H9 (cell line): ENCODE data around the gene ANXA1. TPM values are rescaled to one million over a fixed set of nuclear protein-coding genes. Genes with fewer than 3 reads are reported as not detected.

Experiments used
- DNase-seq: peaks from one replicate; pipeline ENCODE4 v3.0.0-alpha.2; 2017
- H2AFZ ChIP-seq: one replicate; pipeline ENCODE4 v1.6.1; 2013; ENCODE audit warnings: mild to moderate bottlenecking, low read length, control low read depth, moderate library complexity
- H2AK5ac ChIP-seq: 2 replicates; pipeline ENCODE4 v1.6.1; 2013; ENCODE audit warnings: low read length, control low read depth, mixed read lengths; ENCODE audit not compliant: insufficient read length
- H2BK120ac ChIP-seq: one replicate; pipeline ENCODE4 v1.6.1; 2013; ENCODE audit warnings: low read depth, mild to moderate bottlenecking, low read length, control low read depth, inconsistent platforms; ENCODE audit not compliant: poor library complexity, severe bottlenecking
- H2BK12ac ChIP-seq: 2 replicates; pipeline ENCODE4 v1.6.1; 2013; ENCODE audit warnings: low read length, control low read depth, mixed read lengths, low read depth; ENCODE audit not compliant: insufficient read length
- H2BK15ac ChIP-seq: 2 replicates; pipeline ENCODE4 v1.6.1; 2013; ENCODE audit warnings: low read depth, low read length, control low read depth
- H2BK20ac ChIP-seq: one replicate; pipeline ENCODE4 v1.6.1; 2013; ENCODE audit warnings: low read depth, mild to moderate bottlenecking, low read length, control low read depth, inconsistent platforms; ENCODE audit not compliant: poor library complexity, severe bottlenecking
- H2BK5ac ChIP-seq: 2 replicates; pipeline ENCODE4 v1.6.1; 2013; ENCODE audit warnings: low read length, control low read depth, mixed read lengths; ENCODE audit not compliant: insufficient read length
- H3K14ac ChIP-seq: 2 replicates; pipeline ENCODE4 v1.6.1; 2013; ENCODE audit warnings: low read length, control low read depth; ENCODE audit not compliant: insufficient read depth
- H3K18ac ChIP-seq: 2 replicates; pipeline ENCODE4 v1.6.1; 2013; ENCODE audit warnings: low read depth, mild to moderate bottlenecking, mixed read lengths, low read length, control low read depth; ENCODE audit not compliant: insufficient read length
- H3K23ac ChIP-seq: 2 replicates; pipeline ENCODE4 v1.6.1; 2013; ENCODE audit warnings: low read length, control low read depth, mixed read lengths, low read depth; ENCODE audit not compliant: insufficient read length
- H3K23me2 ChIP-seq: 2 replicates; pipeline ENCODE4 v1.6.1; 2013; ENCODE audit warnings: low read depth, mild to moderate bottlenecking, mixed read lengths, low read length, control low read depth; ENCODE audit not compliant: insufficient read length, poor library complexity, severe bottlenecking
- H3K27ac ChIP-seq: 2 replicates; pipeline ENCODE4 v1.5.1; 2013; ENCODE audit warnings: low read length, control low read depth, mixed read lengths, low read depth; ENCODE audit not compliant: insufficient read length
- H3K27me3 ChIP-seq: 2 replicates; pipeline ENCODE4 v1.6.1; 2013; ENCODE audit warnings: low read length, control low read depth, inconsistent platforms; ENCODE audit not compliant: insufficient read depth
- H3K4ac ChIP-seq: 2 replicates; pipeline ENCODE4 v1.6.1; 2013; ENCODE audit warnings: low read depth, mild to moderate bottlenecking, control low read depth, inconsistent platforms, low read length, moderate library complexity
- H3K4me1 ChIP-seq: 2 replicates; pipeline ENCODE4 v1.6.1; 2013; ENCODE audit warnings: low read length, control low read depth, inconsistent platforms; ENCODE audit not compliant: insufficient read depth
- H3K4me2 ChIP-seq: 2 replicates; pipeline ENCODE4 v1.6.1; 2013; ENCODE audit warnings: low read length, control low read depth, mixed read lengths; ENCODE audit not compliant: insufficient read length, insufficient read depth
- H3K56ac ChIP-seq: 2 replicates; pipeline ENCODE4 v1.6.1; 2013; ENCODE audit warnings: low read depth, mild to moderate bottlenecking, mixed read lengths, low read length, control low read depth; ENCODE audit not compliant: insufficient read length
- H3K79me1 ChIP-seq: 2 replicates; pipeline ENCODE4 v1.6.1; 2013; ENCODE audit warnings: low read depth, mild to moderate bottlenecking, moderate library complexity, low read length, control low read depth, inconsistent platforms; ENCODE audit not compliant: insufficient read depth, poor library complexity, severe bottlenecking
- H3K79me2 ChIP-seq: 2 replicates; pipeline ENCODE4 v1.6.1; 2013; ENCODE audit warnings: low read length, control low read depth, inconsistent platforms; ENCODE audit not compliant: insufficient read depth
- H3K9ac ChIP-seq: 2 replicates; pipeline ENCODE4 v1.6.1; 2013; ENCODE audit warnings: low read length, control low read depth, mixed read lengths; ENCODE audit not compliant: insufficient read length; ENCODE audit errors: extremely low read depth
- H3K9me3 ChIP-seq: one replicate; pipeline ENCODE4 v1.6.1; 2013; ENCODE audit warnings: low read depth, low read length, inconsistent platforms; ENCODE audit not compliant: control insufficient read depth
- H3T11ph ChIP-seq: one replicate; pipeline ENCODE4 v1.6.1; 2013; ENCODE audit warnings: mild to moderate bottlenecking, low read length, control low read depth, inconsistent platforms
- H4K20me1 ChIP-seq: one replicate; pipeline ENCODE4 v1.6.1; 2013; ENCODE audit not compliant: control insufficient read depth, insufficient read length, insufficient read depth
- H4K5ac ChIP-seq: 2 replicates; pipeline ENCODE4 v1.6.1; 2013; ENCODE audit warnings: low read depth, mild to moderate bottlenecking, mixed read lengths, low read length, control low read depth; ENCODE audit not compliant: insufficient read length
- H4K8ac ChIP-seq: replicated peaks from 2 replicates; pipeline ENCODE4 v1.6.1; 2013; ENCODE audit warnings: low read length, control low read depth, mixed read lengths, low read depth; ENCODE audit not compliant: insufficient read length
- H4K91ac ChIP-seq: 2 replicates; pipeline ENCODE4 v1.6.1; 2013; ENCODE audit warnings: low read depth, mild to moderate bottlenecking, moderate library complexity, mixed read lengths, low read length, control low read depth; ENCODE audit not compliant: insufficient read length
- H3K27ac Mint-ChIP-seq, 3 experiments: 2 replicates in 2 of 3; 3 replicates in 1 of 3; pipeline ENCODE4 v1.8.0; 2020 to 2021; ENCODE audit warnings: mixed read lengths in 3 of 3, mild to moderate bottlenecking in 1 of 3, moderate library complexity in 1 of 3
- H3K27me3 Mint-ChIP-seq: 2 replicates; pipeline ENCODE4 v1.8.0; 2021; ENCODE audit warnings: low read depth, mild to moderate bottlenecking, moderate library complexity, mixed read lengths
- H3K36me3 Mint-ChIP-seq, 3 experiments: 2 replicates in 2 of 3; 3 replicates in 1 of 3; pipeline ENCODE4 v1.8.0; 2020 to 2021; ENCODE audit warnings: low read depth in 3 of 3, mixed read lengths in 3 of 3; ENCODE audit not compliant: insufficient read depth in 1 of 3
- H3K4me1 Mint-ChIP-seq, 2 experiments: 2 replicates each; pipeline ENCODE4 v1.8.0; 2020; ENCODE audit warnings: mixed read lengths in 2 of 2
- H3K4me3 Mint-ChIP-seq, 2 experiments: 2 replicates in 1 of 2; 3 replicates in 1 of 2; pipeline ENCODE4 v1.8.0; 2020 to 2021; ENCODE audit warnings: mild to moderate bottlenecking in 2 of 2, mixed read lengths in 2 of 2, moderate library complexity in 1 of 2
- H3K9me3 Mint-ChIP-seq, 2 experiments: 2 replicates in 1 of 2; 3 replicates in 1 of 2; pipeline ENCODE4 v1.8.0; 2020; ENCODE audit warnings: mild to moderate bottlenecking in 2 of 2, mixed read lengths in 2 of 2, moderate library complexity in 1 of 2
- WGBS: extraction: QIAGEN DNeasy Blood & Tissue Kit; methylation state at CpG from one replicate; pipeline ENCODE4 v1.1.7; 2013; ENCODE audit warnings: missing lambda C conversion rate, low lambda C conversion rate, mixed read lengths; ENCODE audit not compliant: insufficient read length; ENCODE audit errors: extremely low coverage; 5-methylcytosine and 5-hydroxymethylcytosine counted together
- total RNA-seq: library from RNA; stranded (reverse); gene quantifications from 2 replicates; pipeline ENCODE4 v1.2.1, GENCODE V29; 2021
- TF ChIP-seq, protein P1 (sequence below): fragments of 200-600 bp; sonication (generic); conservative IDR thresholded peaks from 3 replicates; pipeline ENCODE4 v1.8.0; 2021; ENCODE audit warnings: antibody characterized with exemption, mild to moderate bottlenecking

The ANXA1 gene
- total RNA-seq, 1 experiment from 2014 or later = 3.5 TPM

GRCh38 chr9:73182928-73183327, 31.3 kb downstream of the ANXA1 start:
- H2BK12ac ChIP-seq = no peak overlapping the region
- H2BK20ac ChIP-seq = no peak overlapping the region
- no peaks in the 10 kb centered on the region for H3K4me1 ChIP-seq

More at GRCh38 chr9:73182928-73183327, 31.3 kb downstream of the ANXA1 start:
- H3K27me3 ChIP-seq = no peaks in the 10 kb centered on the region
- H2BK120ac ChIP-seq = no peak overlapping the region
- H3K79me1 ChIP-seq = no peaks in the 10 kb centered on the region
- no peak overlapping the region for H2BK5ac ChIP-seq
- H3T11ph ChIP-seq = no peak overlapping the region
- no peak overlapping the region for H3K18ac ChIP-seq
- no peaks in the 10 kb centered on the region for H3K79me2 ChIP-seq
- no peak overlapping the region for H4K8ac ChIP-seq
- H3K9ac ChIP-seq = no peak overlapping the region
- no peak overlapping the region for H3K4me3 Mint-ChIP-seq
- TF ChIP-seq, protein P1, sequence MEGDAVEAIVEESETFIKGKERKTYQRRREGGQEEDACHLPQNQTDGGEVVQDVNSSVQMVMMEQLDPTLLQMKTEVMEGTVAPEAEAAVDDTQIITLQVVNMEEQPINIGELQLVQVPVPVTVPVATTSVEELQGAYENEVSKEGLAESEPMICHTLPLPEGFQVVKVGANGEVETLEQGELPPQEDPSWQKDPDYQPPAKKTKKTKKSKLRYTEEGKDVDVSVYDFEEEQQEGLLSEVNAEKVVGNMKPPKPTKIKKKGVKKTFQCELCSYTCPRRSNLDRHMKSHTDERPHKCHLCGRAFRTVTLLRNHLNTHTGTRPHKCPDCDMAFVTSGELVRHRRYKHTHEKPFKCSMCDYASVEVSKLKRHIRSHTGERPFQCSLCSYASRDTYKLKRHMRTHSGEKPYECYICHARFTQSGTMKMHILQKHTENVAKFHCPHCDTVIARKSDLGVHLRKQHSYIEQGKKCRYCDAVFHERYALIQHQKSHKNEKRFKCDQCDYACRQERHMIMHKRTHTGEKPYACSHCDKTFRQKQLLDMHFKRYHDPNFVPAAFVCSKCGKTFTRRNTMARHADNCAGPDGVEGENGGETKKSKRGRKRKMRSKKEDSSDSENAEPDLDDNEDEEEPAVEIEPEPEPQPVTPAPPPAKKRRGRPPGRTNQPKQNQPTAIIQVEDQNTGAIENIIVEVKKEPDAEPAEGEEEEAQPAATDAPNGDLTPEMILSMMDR = no peak
- peaks cover 5 to 9% of the 10 kb centered on the region in 2 experiments; a peak in 3 of 4 replicates for H3K4me1 Mint-ChIP-seq
- no peak overlapping the region for H4K5ac ChIP-seq
- H3K27ac ChIP-seq = no peak overlapping the region
- no peak for DNase-seq
- H3K27ac Mint-ChIP-seq = no peak overlapping the region
- no peak overlapping the region for H2BK15ac ChIP-seq
- H3K4me2 ChIP-seq = no peak overlapping the region
- no peak overlapping the region for H3K23ac ChIP-seq
- 0 out of 7 replicates have a peak, but pooled peaks cover 0 to 1% (median 0%) of the 10 kb centered on the region in 3 experiments for H3K36me3 Mint-ChIP-seq
- no CpG with 5 or more reads among the region's 1 CpG for WGBS
- no peaks in the 10 kb centered on the region for H3K9me3 ChIP-seq
- no peak overlapping the region for H4K91ac ChIP-seq
- no peak overlapping the region for H3K14ac ChIP-seq
- H3K56ac ChIP-seq = no peak overlapping the region
- H2AFZ ChIP-seq = no peak overlapping the region
- H2AK5ac ChIP-seq = no peak overlapping the region
- H4K20me1 ChIP-seq = no peaks in the 10 kb centered on the region
- no peak overlapping the region for H3K4ac ChIP-seq
- H3K23me2 ChIP-seq = no peaks in the 10 kb centered on the region
- H3K9me3 Mint-ChIP-seq = peaks cover 0 to 3% of the 10 kb centered on the region in 2 experiments; a peak in 2 of 5 replicates
- H3K27me3 Mint-ChIP-seq = no peaks in the 10 kb centered on the region
